Measurements from ENCODE around the gene TMEM9. TPM values are rescaled to one million over a fixed set of nuclear protein-coding genes. Genes with fewer than 3 reads are reported as not detected.

TMEM9 gene
- total RNA-seq, 6 donors from 2014 or later: 29.3 to 73.6 (median 59.2) TPM

DNA sequence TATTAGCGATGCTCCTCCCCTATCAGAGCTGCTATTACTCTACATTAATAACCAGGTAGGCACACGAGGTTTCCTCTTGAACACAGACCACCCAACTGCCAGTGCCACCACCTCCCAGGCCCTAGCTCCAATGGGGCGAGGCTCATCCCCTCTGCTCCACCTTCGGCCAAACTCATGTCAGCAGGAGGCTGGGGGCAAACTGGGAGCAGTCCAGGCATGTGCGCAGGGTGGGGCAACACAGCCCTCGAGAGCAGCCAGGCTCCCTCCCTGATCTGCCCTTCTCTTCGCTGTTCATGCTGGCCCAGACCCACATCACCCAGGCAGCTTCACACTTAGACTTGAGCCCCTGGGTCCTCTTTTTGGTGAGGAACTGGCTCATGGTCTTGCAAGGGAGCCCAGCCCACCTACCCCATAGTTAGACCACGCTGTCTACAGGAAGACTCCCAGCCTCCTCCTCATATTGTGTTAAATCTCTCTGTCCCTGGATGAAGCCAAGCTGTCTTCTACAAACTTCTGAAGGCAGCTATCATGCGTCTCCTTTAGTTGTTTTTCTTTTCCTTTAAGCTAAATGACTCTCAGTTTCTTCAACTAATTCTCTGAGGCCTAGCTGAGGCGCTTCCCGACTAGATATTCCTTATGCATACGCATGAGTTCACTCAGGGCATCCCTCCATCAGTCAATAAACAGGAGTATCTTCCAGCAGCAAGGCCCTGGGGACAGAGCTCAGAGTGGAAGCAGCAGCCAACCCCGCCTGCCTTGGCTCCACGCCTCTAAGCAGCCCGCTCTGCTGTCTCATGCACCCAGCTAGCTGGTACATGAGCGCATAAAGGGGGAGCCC, 12.0 kb downstream of the TMEM9 start:
- TF ChIP-seq POLR2A (IDR thresholded peaks at IDR 0.05) (no peak), POLR2AphosphoS5 (IDR thresholded peaks at IDR 0.05) (no peak), EP300 (IDR thresholded peaks at IDR 0.05) (no peak)
- TF ChIP-seq, protein P1, sequence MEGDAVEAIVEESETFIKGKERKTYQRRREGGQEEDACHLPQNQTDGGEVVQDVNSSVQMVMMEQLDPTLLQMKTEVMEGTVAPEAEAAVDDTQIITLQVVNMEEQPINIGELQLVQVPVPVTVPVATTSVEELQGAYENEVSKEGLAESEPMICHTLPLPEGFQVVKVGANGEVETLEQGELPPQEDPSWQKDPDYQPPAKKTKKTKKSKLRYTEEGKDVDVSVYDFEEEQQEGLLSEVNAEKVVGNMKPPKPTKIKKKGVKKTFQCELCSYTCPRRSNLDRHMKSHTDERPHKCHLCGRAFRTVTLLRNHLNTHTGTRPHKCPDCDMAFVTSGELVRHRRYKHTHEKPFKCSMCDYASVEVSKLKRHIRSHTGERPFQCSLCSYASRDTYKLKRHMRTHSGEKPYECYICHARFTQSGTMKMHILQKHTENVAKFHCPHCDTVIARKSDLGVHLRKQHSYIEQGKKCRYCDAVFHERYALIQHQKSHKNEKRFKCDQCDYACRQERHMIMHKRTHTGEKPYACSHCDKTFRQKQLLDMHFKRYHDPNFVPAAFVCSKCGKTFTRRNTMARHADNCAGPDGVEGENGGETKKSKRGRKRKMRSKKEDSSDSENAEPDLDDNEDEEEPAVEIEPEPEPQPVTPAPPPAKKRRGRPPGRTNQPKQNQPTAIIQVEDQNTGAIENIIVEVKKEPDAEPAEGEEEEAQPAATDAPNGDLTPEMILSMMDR (IDR thresholded peaks at IDR 0.05): no peak
- H3K27ac ChIP-seq: no peak overlapping the region
- DNase-seq: no peak
- peak in 1 of 2 donors; percentile 53 for ATAC-seq (ENCODE audit: low FRiP score in 2 of 2)
- peaks cover 28 to 96% (median 60%) of the 10 kb centered on the region in 4 donors for H3K36me3 ChIP-seq
- 90 to 95% methylated on average over 14 to 16 of the region's 16 CpGs for WGBS, 2 donors
- H3K4me3 ChIP-seq: no peak overlapping the region
- H3K9me3 ChIP-seq: no peaks in the 10 kb centered on the region
- no peaks in the 10 kb centered on the region for H3K4me1 ChIP-seq
- no peaks in the 10 kb centered on the region for H3K27me3 ChIP-seq

DNA sequence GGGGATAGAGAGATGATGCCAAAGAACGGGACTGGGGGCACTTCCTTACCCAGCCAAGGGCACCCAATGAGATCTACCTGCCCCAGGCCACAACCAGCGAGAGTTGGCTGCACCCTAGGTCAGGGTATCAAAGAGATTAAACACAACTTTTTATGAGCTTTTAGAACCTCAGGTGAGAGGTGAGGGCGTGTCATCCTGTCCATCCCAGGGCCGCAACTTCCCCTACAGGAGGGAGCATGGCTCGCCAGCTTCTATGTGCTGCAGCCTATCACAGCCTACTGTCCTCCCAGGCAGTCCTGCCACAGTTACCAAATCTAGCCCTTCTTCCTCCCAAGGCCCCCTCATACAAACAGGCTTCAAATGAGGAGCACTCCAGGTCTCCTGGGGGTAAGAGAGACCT, 12.9 kb downstream of the TMEM9 start:
- peaks cover 26 to 95% (median 57%) of the 10 kb centered on the region in 4 donors for H3K36me3 ChIP-seq
- no peak for DNase-seq
- ATAC-seq (ENCODE audit: low FRiP score in 2 of 2): no peak

DNA sequence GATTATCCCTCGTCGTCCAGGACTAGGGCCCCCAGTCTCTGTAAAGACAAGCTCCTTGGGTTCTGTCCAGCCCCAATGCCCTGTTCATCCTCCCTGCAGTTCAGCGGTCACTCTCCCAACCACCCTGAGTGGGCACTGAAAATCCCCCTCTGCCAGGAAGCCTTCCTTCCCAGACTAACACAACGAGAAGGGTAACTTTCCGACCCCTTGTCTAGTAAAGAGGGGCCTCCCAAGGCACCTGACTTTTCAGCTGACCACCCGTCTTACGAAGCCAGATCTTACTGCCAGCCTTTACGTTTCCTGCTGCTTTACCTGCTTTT, 13.4 kb downstream of the TMEM9 start:
- no peaks in the 10 kb centered on the region for H3K9me3 ChIP-seq
- WGBS, 2 donors: 87 to 96% methylated on average over 8 of the region's 8 CpGs
- no peak overlapping the region for H3K4me3 ChIP-seq
- ATAC-seq (ENCODE audit: low FRiP score in 2 of 2): no peak
- no peak for DNase-seq
- no peaks in the 10 kb centered on the region for H3K27me3 ChIP-seq
- peaks cover 25 to 95% (median 53%) of the 10 kb centered on the region in 4 donors for H3K36me3 ChIP-seq
- H3K4me1 ChIP-seq: no peaks in the 10 kb centered on the region
- TF ChIP-seq POLR2AphosphoS5 (IDR thresholded peaks at IDR 0.05): no peak
- H3K27ac ChIP-seq: no peak overlapping the region

More for the DNA sequence above, 12.9 kb downstream of the TMEM9 start:
- Histone ChIP-seq H3K27me3 (no peaks in the 10 kb centered on the region), H3K4me3 (no peak overlapping the region), H3K27ac (no peak overlapping the region), H3K9me3 (no peaks in the 10 kb centered on the region), H3K4me1 (no peaks in the 10 kb centered on the region)
- no peak for TF ChIP-seq POLR2A (IDR thresholded peaks at IDR 0.05)
- TF ChIP-seq EP300 (IDR thresholded peaks at IDR 0.05): no peak
- TF ChIP-seq, protein P1 (IDR thresholded peaks at IDR 0.05): no peak
- TF ChIP-seq POLR2AphosphoS5 (IDR thresholded peaks at IDR 0.05): no peak
- WGBS, 2 donors: 95 to 100% methylated on average over 2 to 5 of the region's 5 CpGs

DNA sequence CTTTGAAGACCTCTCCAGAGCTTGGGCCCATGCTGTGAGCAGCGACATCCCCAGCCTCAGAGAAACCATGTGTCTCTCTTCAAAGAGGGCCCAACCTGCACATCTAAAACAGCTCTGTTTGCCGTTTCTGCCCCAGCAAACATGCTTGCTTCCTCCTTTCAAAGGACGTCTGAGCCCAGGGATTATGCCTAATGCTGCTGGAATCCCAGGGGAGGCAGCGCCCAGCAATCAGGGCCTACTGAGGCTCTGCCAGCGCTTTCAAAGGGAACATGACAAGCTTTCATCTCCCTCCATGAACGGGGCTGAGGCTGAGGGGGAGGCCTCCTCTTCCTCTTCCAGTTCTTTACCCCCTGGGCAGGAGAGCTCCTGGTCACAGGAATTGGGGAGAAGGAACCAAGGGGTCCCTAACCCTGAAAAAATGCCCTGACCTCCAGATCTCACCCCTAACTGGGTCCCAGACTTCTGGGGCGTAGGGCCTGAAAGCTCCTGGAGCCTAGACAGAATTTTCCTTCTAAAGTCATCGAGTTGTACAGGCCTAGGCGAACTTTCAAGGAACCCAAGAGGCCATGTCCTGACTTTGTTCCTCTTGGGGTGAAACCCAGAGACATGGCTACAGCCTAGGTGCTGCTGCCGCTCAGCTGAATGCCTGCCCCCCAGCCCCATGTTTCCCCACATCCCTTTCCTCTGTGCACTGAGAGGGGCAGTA, 13.9 kb downstream of the TMEM9 start:
- Histone ChIP-seq H3K4me3 (no peak overlapping the region), H3K4me1 (no peaks in the 10 kb centered on the region), H3K27ac (no peak overlapping the region), H3K27me3 (no peaks in the 10 kb centered on the region), H3K9me3 (no peaks in the 10 kb centered on the region), H3K36me3 (peaks cover 25 to 95% (median 50%) of the 10 kb centered on the region in 4 donors)
- ATAC-seq (ENCODE audit: low FRiP score in 2 of 2): no peak
- DNase-seq: no peak
- WGBS, 2 donors: 83 to 88% methylated on average over 7 to 10 of the region's 10 CpGs
- TF ChIP-seq POLR2AphosphoS5 (IDR thresholded peaks at IDR 0.05): no peak
- no peak for TF ChIP-seq POLR2A (IDR thresholded peaks at IDR 0.05)
- TF ChIP-seq, protein P1 (IDR thresholded peaks at IDR 0.05): no peak
- no peak for TF ChIP-seq EP300 (IDR thresholded peaks at IDR 0.05)

DNA sequence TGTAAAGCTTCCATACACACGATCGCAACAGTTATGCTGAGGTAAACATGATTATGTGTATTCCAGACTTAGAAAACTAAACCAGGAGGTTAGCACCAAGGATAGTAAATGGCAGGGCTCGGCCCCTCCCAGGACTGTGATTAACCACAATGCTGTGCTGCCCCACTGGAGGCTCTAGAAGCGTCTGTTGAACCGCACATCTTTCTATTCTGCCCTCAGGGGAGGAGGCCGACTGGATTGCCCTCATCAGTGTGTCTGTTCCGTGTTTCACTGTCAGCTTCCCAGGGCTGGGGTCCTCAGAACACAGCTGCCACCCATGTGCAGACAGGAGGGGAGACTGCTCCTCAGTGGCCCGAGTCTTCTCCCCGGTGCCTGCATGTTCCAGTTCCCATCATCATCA, 14.5 kb downstream of the TMEM9 start:
- Histone ChIP-seq H3K27me3 (no peaks in the 10 kb centered on the region), H3K36me3 (peaks cover 21 to 95% (median 49%) of the 10 kb centered on the region in 4 donors), H3K4me3 (no peak overlapping the region), H3K9me3 (no peaks in the 10 kb centered on the region), H3K4me1 (no peaks in the 10 kb centered on the region), H3K27ac (no peak overlapping the region)
- TF ChIP-seq POLR2A (IDR thresholded peaks at IDR 0.05) (no peak), POLR2AphosphoS5 (IDR thresholded peaks at IDR 0.05) (no peak), EP300 (IDR thresholded peaks at IDR 0.05) (no peak)
- TF ChIP-seq, protein P1 (IDR thresholded peaks at IDR 0.05): no peak
- whole genome bisulfite sequencing, 2 donors: 89 to 98% methylated on average over 9 of the region's 9 CpGs
- ATAC-seq (ENCODE audit: low FRiP score in 2 of 2) (no peak), DNase-seq (no peak)
